GM12875 (cell line): Measurements from ENCODE around the gene MMP23B.

Experiments
- H3K4me3 ChIP-seq: one replicate; pipeline ENCODE4 v1.5.1; 2011; ENCODE audit warnings: low read depth, low read length, control low read depth
- CTCF ChIP-seq: IDR thresholded peaks from 2 replicates; pipeline ENCODE4 v1.5.1; 2011; ENCODE audit warnings: low read depth, mild to moderate bottlenecking, control low read depth, inconsistent platforms, low read length, moderate library complexity, borderline replicate concordance; ENCODE audit not compliant: insufficient read depth

MMP23B gene

GRCh38 chr1:1683104-1683905 lies 51.3 kb downstream of the MMP23B start:
- TF ChIP-seq CTCF: no peak
- H3K4me3 ChIP-seq: no peak overlapping the region
